Right lobe of liver (tissue), 4 donors: ENCODE results near the gene PHKG1.

Experiments
- POLR2A ChIP-seq: fragments of 450-650 bp; IDR thresholded peaks from one replicate; pipeline ENCODE4 v1.6.1; 2017; ENCODE audit warnings: antibody characterized with exemption, mild to moderate bottlenecking
- TF ChIP-seq, protein P1 (sequence below), 4 donors: fragments of 200-600 bp in 3 of 4; fragments of 450-650 bp in 1 of 4; IDR thresholded peaks; one replicate each; pipeline versions ENCODE4 v1.5.1 to v1.8.0; 2016 to 2022; ENCODE audit warnings: antibody characterized with exemption in 4 of 4, mild to moderate bottlenecking in 2 of 4
- donor health status: DM: no; HTN: no; CAD: no.
- donor health status: DM: no; HTN: no; CAD: no.
- donor health status: DM: no; HTN: yes; CAD: no.

DNA sequence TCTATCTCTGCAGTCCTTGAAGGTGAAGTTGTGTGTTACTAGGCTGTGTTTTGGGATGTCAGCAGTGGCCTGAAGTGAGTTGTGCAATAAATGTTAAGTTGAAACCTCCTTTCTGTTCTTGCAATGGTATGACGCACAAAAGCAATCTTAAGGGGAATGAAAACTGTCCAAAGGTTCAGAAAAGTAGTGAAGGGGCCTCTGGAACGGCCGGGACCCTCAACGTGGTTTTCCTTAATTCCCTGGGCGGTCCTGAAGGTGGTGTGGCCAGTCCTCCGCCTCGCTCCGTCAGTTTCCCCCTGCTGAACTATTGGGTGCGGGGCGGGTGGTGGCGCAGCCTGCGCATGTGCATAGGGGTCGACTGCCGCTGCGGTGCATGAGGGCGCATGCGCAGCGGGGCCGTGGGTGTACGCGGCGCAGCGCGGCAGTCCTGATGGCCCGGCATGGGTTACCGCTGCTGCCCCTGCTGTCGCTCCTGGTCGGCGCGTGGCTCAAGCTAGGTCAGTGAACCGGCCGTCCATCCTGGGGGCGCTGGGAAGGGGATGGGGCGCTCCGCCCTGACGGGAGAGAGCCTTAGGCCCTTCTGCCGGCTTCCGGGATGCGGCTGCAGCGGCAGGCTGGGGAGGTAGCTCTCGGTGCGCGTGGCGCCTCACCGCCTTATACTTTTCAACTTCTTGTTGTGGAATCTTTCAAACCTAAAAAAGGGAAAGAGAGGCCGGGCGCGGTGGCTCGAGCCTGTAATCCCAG is 28.7 kb downstream of the PHKG1 start, which contains the start of gene SUMF2:
- TF ChIP-seq POLR2A, result peak; percentile 87
- TF ChIP-seq, protein P1, sequence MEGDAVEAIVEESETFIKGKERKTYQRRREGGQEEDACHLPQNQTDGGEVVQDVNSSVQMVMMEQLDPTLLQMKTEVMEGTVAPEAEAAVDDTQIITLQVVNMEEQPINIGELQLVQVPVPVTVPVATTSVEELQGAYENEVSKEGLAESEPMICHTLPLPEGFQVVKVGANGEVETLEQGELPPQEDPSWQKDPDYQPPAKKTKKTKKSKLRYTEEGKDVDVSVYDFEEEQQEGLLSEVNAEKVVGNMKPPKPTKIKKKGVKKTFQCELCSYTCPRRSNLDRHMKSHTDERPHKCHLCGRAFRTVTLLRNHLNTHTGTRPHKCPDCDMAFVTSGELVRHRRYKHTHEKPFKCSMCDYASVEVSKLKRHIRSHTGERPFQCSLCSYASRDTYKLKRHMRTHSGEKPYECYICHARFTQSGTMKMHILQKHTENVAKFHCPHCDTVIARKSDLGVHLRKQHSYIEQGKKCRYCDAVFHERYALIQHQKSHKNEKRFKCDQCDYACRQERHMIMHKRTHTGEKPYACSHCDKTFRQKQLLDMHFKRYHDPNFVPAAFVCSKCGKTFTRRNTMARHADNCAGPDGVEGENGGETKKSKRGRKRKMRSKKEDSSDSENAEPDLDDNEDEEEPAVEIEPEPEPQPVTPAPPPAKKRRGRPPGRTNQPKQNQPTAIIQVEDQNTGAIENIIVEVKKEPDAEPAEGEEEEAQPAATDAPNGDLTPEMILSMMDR (IDR thresholded peaks at IDR 0.05), result peak in 2 of 4 donors; percentile 16 to 22
